GM12878 (cell line): ENCODE measurements around the gene THAP3. TPM values are rescaled to one million over a fixed set of nuclear protein-coding genes. Genes with fewer than 3 reads are reported as not detected.

Source experiments
- ATAC-seq: fragments of 200-7000 bp; cut with Tn5 transposase; 3 replicates; pipeline ENCODE4 v1.9.1; 2020; ENCODE audit warnings: mild to moderate bottlenecking, moderate library complexity
- BruUV-seq: library from RNA; stranded (reverse); fragments of 400-500 nt; replicated peaks from 2 replicates; lab custom pipeline; 2021; lab: Mats Ljungman, UMichigan
- CTCF ChIA-PET: fragments of 300-600 bp; sonication (Branson Sonifier 250); formaldehyde crosslinking; extraction: SDS; loops from one replicate; lab custom pipeline; 2021; ENCODE audit warnings: inconsistent platforms; lab: Yijun Ruan, JAX
- POLR2A ChIA-PET: fragments of 350-600 bp; formaldehyde crosslinking; extraction: SDS; loops from one replicate; lab custom pipeline; 2021; ENCODE audit warnings: inconsistent platforms; lab: Charles Lee
- RAD21 ChIA-PET: fragments of 300-600 bp; sonication (Branson Sonifier 250); formaldehyde crosslinking; loops from one replicate; lab custom pipeline; 2023; ENCODE audit warnings: antibody characterized with exemption; ENCODE audit not compliant: unreplicated experiment; lab: Charles Lee
- SMC1A ChIA-PET: fragments of 300-600 bp; sonication (Branson Sonifier 250); formaldehyde crosslinking; loops from one replicate; lab custom pipeline; 2023; ENCODE audit not compliant: unreplicated experiment, uncharacterized antibody; lab: Charles Lee
- DNase-seq: peaks from one replicate; pipeline ENCODE4 v3.0.0-alpha.2; 2011; ENCODE audit warnings: low read depth, low spot score
- FAIRE-seq: peaks from 3 replicates; lab custom pipeline; 2011; peaks lifted over from hg19 to GRCh38; lab: Jason Lieb, UNC
- H2AFZ ChIP-seq: 2 replicates; pipeline ENCODE4 v1.6.0; 2011; ENCODE audit warnings: low read depth, low read length, control low read depth; ENCODE audit not compliant: control insufficient read depth
- H3K27ac ChIP-seq: 2 replicates; pipeline ENCODE4 v1.5.1; 2011; ENCODE audit warnings: control low read depth; ENCODE audit not compliant: control insufficient read depth, insufficient read depth
- H3K27me3 ChIP-seq, 2 experiments: replicated peaks in 1 of 2; 2 replicates each; pipeline versions ENCODE4 v1.6.0 to v1.6.1; 2011; ENCODE audit warnings: low read length in 1 of 2; ENCODE audit not compliant: control insufficient read depth in 2 of 2, insufficient read depth in 2 of 2
- H3K36me3 ChIP-seq, 2 experiments: 2 replicates each; pipeline ENCODE4 v1.5.1; 2011; ENCODE audit warnings: low read length in 1 of 2; ENCODE audit not compliant: control insufficient read depth in 2 of 2, insufficient read depth in 2 of 2
- H3K4me1 ChIP-seq: 2 replicates; pipeline ENCODE4 v1.6.1; 2011; ENCODE audit warnings: mild to moderate bottlenecking, low read length, moderate library complexity, mixed read lengths; ENCODE audit not compliant: control insufficient read depth, insufficient read depth
- H3K4me2 ChIP-seq: 2 replicates; pipeline ENCODE4 v1.6.0; 2011; ENCODE audit warnings: control low read depth; ENCODE audit not compliant: control insufficient read depth, insufficient read depth
- H3K4me3 ChIP-seq: fragments of 200-600 bp; sonication (generic); 2 replicates; pipeline ENCODE4 v1.5.1; 2016
- H3K79me2 ChIP-seq: 2 replicates; pipeline ENCODE4 v1.6.0; 2011; ENCODE audit warnings: low read length; ENCODE audit not compliant: control insufficient read depth, insufficient read depth
- H3K9ac ChIP-seq: 2 replicates; pipeline ENCODE4 v1.8.0; 2011; ENCODE audit warnings: low read length, control low read depth, mixed read lengths; ENCODE audit not compliant: control insufficient read depth, insufficient read depth
- H3K9me3 ChIP-seq: replicated peaks from 3 replicates; pipeline ENCODE4 v1.5.1; 2011; ENCODE audit warnings: mild to moderate bottlenecking, low read length; ENCODE audit not compliant: control insufficient read depth, insufficient read depth
- H4K20me1 ChIP-seq: 2 replicates; pipeline ENCODE4 v1.6.0; 2011; ENCODE audit not compliant: control insufficient read depth, insufficient read depth
- FOXK2 ChIP-seq: fragments of 450-650 bp; IDR thresholded peaks from 2 replicates; pipeline ENCODE4 v1.6.1; 2017; ENCODE audit warnings: mild to moderate bottlenecking, moderate library complexity
- HCFC1 ChIP-seq: fragments of 150-350 bp; IDR thresholded peaks from 2 replicates; pipeline ENCODE4 v1.6.1; 2014; ENCODE audit warnings: low read length
- IKZF1 ChIP-seq: fragments of 450-650 bp; conservative IDR thresholded peaks from 2 replicates; pipeline ENCODE4 v1.6.1; 2017; ENCODE audit warnings: antibody characterized with exemption, mild to moderate bottlenecking
- JUNB ChIP-seq: IDR thresholded peaks from 2 replicates; pipeline ENCODE4 v1.6.1; 2016; ENCODE audit warnings: antibody characterized with exemption, mild to moderate bottlenecking
- MTA3 ChIP-seq: IDR thresholded peaks from 2 replicates; pipeline ENCODE4 v1.6.1; 2012; ENCODE audit warnings: low read length, inconsistent platforms, borderline replicate concordance
- NBN ChIP-seq: fragments of 450-650 bp; IDR thresholded peaks from 2 replicates; pipeline ENCODE4 v1.6.1; 2016
- NR2C1 ChIP-seq: fragments of 450-650 bp; IDR thresholded peaks from 2 replicates; pipeline ENCODE4 v1.6.1; 2017; ENCODE audit warnings: antibody characterized with exemption, mild to moderate bottlenecking, moderate library complexity
- PRDM15 ChIP-seq: fragments of 450-650 bp; formaldehyde crosslinking; IDR thresholded peaks from 2 replicates; pipeline ENCODE4 v1.4.0; 2020; ENCODE audit warnings: mild to moderate bottlenecking, moderate library complexity
- RAD21 ChIP-seq: IDR thresholded peaks from 2 replicates; pipeline ENCODE4 v1.6.1; 2011; ENCODE audit warnings: mild to moderate bottlenecking, low read depth, low read length, moderate library complexity; ENCODE audit not compliant: insufficient read depth
- RELB ChIP-seq: fragments of 450-650 bp; IDR thresholded peaks from 2 replicates; pipeline ENCODE4 v1.6.1; 2017; ENCODE audit warnings: low read depth, mild to moderate bottlenecking, moderate library complexity
- SIN3A ChIP-seq: IDR thresholded peaks from 2 replicates; pipeline ENCODE4 v1.6.1; 2012; ENCODE audit warnings: low read depth, low read length, improper control_type of control experiment
- SIX5 ChIP-seq: IDR thresholded peaks from 2 replicates; pipeline ENCODE4 v1.6.1; 2011; ENCODE audit warnings: mild to moderate bottlenecking, low read depth, low read length, moderate library complexity; ENCODE audit not compliant: severe bottlenecking
- SMAD1 ChIP-seq: fragments of 450-650 bp; IDR thresholded peaks from 2 replicates; pipeline ENCODE4 v1.6.1; 2018; ENCODE audit warnings: mild to moderate bottlenecking, low read depth; ENCODE audit not compliant: partially characterized antibody
- TCF7 ChIP-seq: IDR thresholded peaks from 2 replicates; pipeline ENCODE4 v1.6.1; 2014; ENCODE audit warnings: antibody characterized with exemption, borderline replicate concordance
- YY1 ChIP-seq: IDR thresholded peaks from 2 replicates; pipeline ENCODE4 v1.6.1; 2011; ENCODE audit warnings: low read depth, mild to moderate bottlenecking, low read length
- ZNF592 ChIP-seq: fragments of 450-650 bp; IDR thresholded peaks from 2 replicates; pipeline ENCODE4 v1.6.1; 2017; ENCODE audit warnings: mild to moderate bottlenecking, moderate library complexity
- WGBS: methylation state at CpG from one replicate; pipeline ENCODE4 v1.1.6; 2016; ENCODE audit warnings: low lambda C conversion rate; ENCODE audit not compliant: insufficient replicate concordance, insufficient coverage; ENCODE audit errors: missing lambda C conversion rate; 5-methylcytosine and 5-hydroxymethylcytosine counted together
- in situ Hi-C: fragments of 300-500 bp; cut with MboI; formaldehyde crosslinking; loops from 9 replicates; pipeline ENCODE4 v1.14.3; 2018; ENCODE audit warnings: mixed read lengths
- intact Hi-C: fragments of 100-400 bp; cut with micrococcal nuclease; formaldehyde crosslinking; loops from one replicate; pipeline ENCODE4 v1.14.2; 2022; ENCODE audit not compliant: unreplicated experiment
- polyA plus RNA-seq, 11 experiments: library from polyadenylated mRNA; depleted of rRNA in 4 of 11; unstranded in 6 of 11; stranded (reverse) in 5 of 11; fragments of >200 nt; fragmentation: Nextera tagmentation in 4 of 11; fragmentation: Illumina TruSeq in 1 of 11; extraction: Ambion mirVana in 4 of 11; extraction: Trizol in 1 of 11; gene quantifications; 1 replicate in 1 of 11; 2 replicates in 10 of 11; pipeline versions ENCODE4 v1.2.1 to v1.2.3, GENCODE V29; 2011 to 2016; ENCODE audit warnings: inconsistent platforms in 2 of 11, missing spikeins in 2 of 11, low read depth in 1 of 11
- total RNA-seq, 4 experiments: library from RNA; depleted of rRNA in 3 of 4; stranded (reverse); fragments of >200 nt in 3 of 4; fragmentation: Illumina TruSeq in 1 of 4; extraction: Trizol in 1 of 4; gene quantifications; 2 replicates each; pipeline versions ENCODE4 v1.2.1 to v1.2.3, GENCODE V29; 2013 to 2021

Gene THAP3
- total and polyA plus RNA-seq, 10 of the 15 experiments (the other 5 are each of a cell fraction or from before 2014, with no cell fraction given): 1.5 to 19.5 (median 11.9) TPM

GRCh38 chr1:6582370-6582769, 42.3 kb upstream of the THAP3 start:
- ChIA-PET RAD21 (interaction anchor here (1.0 to 4.7 kb wide), 2 partner anchors 19 to 31 kb away, joined by 3 to 38 read pairs; partner anchors contain the start of genes KLHL21 and PHF13), CTCF (interaction anchor here (0.7 to 4.4 kb wide), 3 partner anchors 18 to 29 kb away, joined by 4 to 29 read pairs (median 15); partner anchors contain the start of genes NOL9 and TAS1R1), POLR2A (interaction anchor here (0.5 to 3.9 kb wide), 3 partner anchors 17 to 25 kb away, joined by 3 to 22 read pairs (median 3); no protein-coding TSS in a partner anchor), SMC1A (interaction anchor here (0.9 to 2.9 kb wide), 3 partner anchors 18 to 42 kb away, joined by 4 to 16 read pairs (median 4); partner anchors contain the start of gene THAP3)
- no peaks in the 10 kb centered on the region for H4K20me1 ChIP-seq
- no TSS peak for BruUV-seq
- H2AFZ ChIP-seq: no peak overlapping the region
- peak overlapping the region; percentile 70 for H3K4me2 ChIP-seq
- intact Hi-C loops (no loop called here), in situ Hi-C loops (no loop called here)
- H3K9ac ChIP-seq: 0 out of 2 replicates have a peak overlapping the region, but pooled peaks have one; percentile 10
- H3K4me3 ChIP-seq: peak overlapping the region; percentile 36; the same call in 1 of the 2 replicates
- H3K27me3 ChIP-seq: no peaks in the 10 kb centered on the region
- no peak overlapping the region for H3K27ac ChIP-seq
- peaks cover 21% of the 10 kb centered on the region for H3K79me2 ChIP-seq
- ATAC-seq (peak; percentile 16), FAIRE-seq (no peak), DNase-seq (no peak)
- 90% methylated on average over 1 of the region's 1 CpG for WGBS
- no peaks in the 10 kb centered on the region for H3K9me3 ChIP-seq
- H3K4me1 ChIP-seq: peaks cover 13% of the 10 kb centered on the region
- H3K36me3 ChIP-seq: no peaks in the 10 kb centered on the region; a peak in 1 of 4 replicates
- no peak for TF ChIP-seq RELB
- peak; percentile 77; the same call in 1 of the 2 replicates for TF ChIP-seq SIN3A
- TF ChIP-seq ZNF592: no peak
- TF ChIP-seq PRDM15 (CRISPR knock-in tag): no peak
- TF ChIP-seq MTA3: no peak
- no peak for TF ChIP-seq JUNB
- TF ChIP-seq NR2C1: no peak
- no peak for TF ChIP-seq YY1
- TF ChIP-seq NBN: no peak
- TF ChIP-seq HCFC1: no peak
- TF ChIP-seq TCF7: no peak
- TF ChIP-seq FOXK2: peak; percentile 54
- TF ChIP-seq SMAD1: no peak
- no peak for TF ChIP-seq IKZF1
- TF ChIP-seq SIX5: no peak
- TF ChIP-seq RAD21: no peak
